Mononuclear cell (primary cell): ENCODE measurements around the gene DCAF8. TPM values are rescaled to one million over a fixed set of nuclear protein-coding genes. Genes with fewer than 3 reads are reported as not detected.

Experiments used
- total RNA-seq: library from RNA; depleted of rRNA; stranded (reverse); fragments of >200 nt; gene quantifications from one replicate; pipeline ENCODE4 v1.2.3, GENCODE V29; 2012

The DCAF8 gene
- total RNA-seq, 1 donor: 115 TPM

Other genes starting within 250 kb of the DCAF8 start
- 1.6 TPM for gene PIGM, start 230.6 kb downstream of the DCAF8 start, total RNA-seq
- gene KCNJ10, start 192.4 kb downstream of the DCAF8 start, total RNA-seq: not detected
- gene KCNJ9, start 181.0 kb downstream of the DCAF8 start, total RNA-seq: not detected
- 12.9 TPM for gene IGSF8, start 163.9 kb downstream of the DCAF8 start, total RNA-seq
- 0.10 TPM for gene ATP1A2, start 146.8 kb downstream of the DCAF8 start, total RNA-seq
- under 0.01 TPM for gene ATP1A4, start 110.9 kb downstream of the DCAF8 start, total RNA-seq
- not detected for gene CASQ1, start 72.0 kb downstream of the DCAF8 start, total RNA-seq
- 40.9 TPM for gene PEA15, start 57.2 kb downstream of the DCAF8 start, total RNA-seq
- gene PEX19, start 22.6 kb upstream of the DCAF8 start, total RNA-seq: 36.2 TPM
- 89.4 TPM for gene COPA, start 80.7 kb upstream of the DCAF8 start, total RNA-seq
- 54.5 TPM for gene NCSTN, start 80.8 kb upstream of the DCAF8 start, total RNA-seq
- not detected for gene NHLH1, start 104.5 kb upstream of the DCAF8 start, total RNA-seq
- under 0.01 TPM for gene VANGL2, start 138.0 kb upstream of the DCAF8 start, total RNA-seq